A673 (cell line): ENCODE measurements around the gene MSANTD2. TPM values are rescaled to one million over a fixed set of nuclear protein-coding genes. Genes with fewer than 3 reads are reported as not detected.

ENCODE experiments used
- BruUV-seq: library from RNA; stranded (reverse); fragments of 400-500 nt; replicated peaks from 2 replicates; lab custom pipeline; 2021; lab: Mats Ljungman, UMichigan
- CTCF ChIA-PET: fragments of 300-600 bp; sonication (Branson Sonifier 250); formaldehyde crosslinking; loops from one replicate; lab custom pipeline; 2022; ENCODE audit warnings: antibody characterized with exemption; lab: Charles Lee
- POLR2A ChIA-PET: fragments of 300-600 bp; sonication (Branson Sonifier 250); formaldehyde crosslinking; loops from one replicate; lab custom pipeline; 2022; ENCODE audit warnings: antibody characterized with exemption; ENCODE audit not compliant: low non-redundant PET; lab: Charles Lee
- DNase-seq: peaks from one replicate; pipeline ENCODE4 v3.0.0-alpha.2; 2015; ENCODE audit warnings: low spot score
- H3K27ac ChIP-seq: fragments of 200-600 bp; sonication (generic); 2 replicates; pipeline ENCODE4 v1.5.1; 2016; ENCODE audit warnings: mixed run types, low read depth, mild to moderate bottlenecking, mixed read lengths, antibody characterized with exemption, low read length; ENCODE audit not compliant: poor library complexity, severe bottlenecking
- H3K27me3 ChIP-seq: fragments of 200-600 bp; sonication (generic); replicated peaks from 2 replicates; pipeline ENCODE4 v1.6.1; 2017; ENCODE audit warnings: mixed run types, low read depth, mild to moderate bottlenecking, mixed read lengths, antibody characterized with exemption, low read length; ENCODE audit not compliant: insufficient read depth, poor library complexity
- H3K36me3 ChIP-seq: fragments of 200-600 bp; sonication (generic); 2 replicates; pipeline ENCODE4 v1.6.1; 2016; ENCODE audit warnings: mixed run types, mild to moderate bottlenecking, mixed read lengths, antibody characterized with exemption, low read length; ENCODE audit not compliant: insufficient read depth, poor library complexity, severe bottlenecking
- H3K4me1 ChIP-seq: fragments of 200-600 bp; sonication (generic); 2 replicates; pipeline ENCODE4 v1.6.1; 2017; ENCODE audit warnings: mixed run types, mild to moderate bottlenecking, mixed read lengths, antibody characterized with exemption, low read length; ENCODE audit not compliant: insufficient read depth, poor library complexity, severe bottlenecking
- H3K4me3 ChIP-seq: fragments of 200-600 bp; sonication (generic); 2 replicates; pipeline ENCODE4 v1.5.1; 2016; ENCODE audit warnings: low read depth, mixed run types, mild to moderate bottlenecking, mixed read lengths, low read length; ENCODE audit not compliant: poor library complexity, severe bottlenecking
- H3K9me3 ChIP-seq: fragments of 200-600 bp; sonication (generic); 2 replicates; pipeline ENCODE4 v1.6.1; 2016; ENCODE audit warnings: mixed run types, low read depth, mild to moderate bottlenecking, mixed read lengths, antibody characterized with exemption, low read length; ENCODE audit not compliant: poor library complexity, severe bottlenecking
- CTCF ChIP-seq: fragments of 300-800, 200-600 bp; sonication (generic); conservative IDR thresholded peaks from 2 replicates; pipeline ENCODE4 v1.5.1; 2017; ENCODE audit warnings: low read depth, mild to moderate bottlenecking, antibody characterized with exemption, low read length, moderate library complexity, mixed read lengths
- EZH2 ChIP-seq: fragments of 200-600 bp; sonication (generic); IDR thresholded peaks from 2 replicates; pipeline ENCODE4 v1.6.1; 2017; ENCODE audit warnings: borderline replicate concordance, low read depth, mild to moderate bottlenecking, mixed read lengths, antibody characterized with exemption, low read length; ENCODE audit not compliant: poor library complexity, severe bottlenecking
- intact Hi-C: fragments of 100-400 bp; cut with micrococcal nuclease; formaldehyde crosslinking; loops from one replicate; pipeline ENCODE4 v1.10.0; 2022; ENCODE audit not compliant: unreplicated experiment
- total RNA-seq: library from RNA; stranded (reverse); gene quantifications from 2 replicates; pipeline ENCODE4 v1.2.3, GENCODE V29; 2021

The MSANTD2 gene
- total RNA-seq, 1 experiment from 2014 or later, result 33.3 TPM

- ChIA-PET CTCF (no interaction called here), POLR2A (no interaction called here)
- peaks cover 94% of the 10 kb centered on the region for H3K27me3 ChIP-seq
- H3K27ac ChIP-seq, result no peak overlapping the region
- peak overlapping the region; percentile 29 for H3K4me3 ChIP-seq
- TF ChIP-seq CTCF (no peak), EZH2 (no peak)
- H3K4me1 ChIP-seq, result peaks cover 29% of the 10 kb centered on the region
- no peaks in the 10 kb centered on the region for H3K9me3 ChIP-seq
- BruUV-seq, result no TSS peak
- intact Hi-C loops, result no loop called here
- H3K36me3 ChIP-seq, result no peaks in the 10 kb centered on the region
- no peak for DNase-seq
Observed at GRCh38 chr11:124843616-124843910, 43.4 kb upstream of the MSANTD2 start.

- no TSS peak for BruUV-seq
- POLR2A ChIA-PET, result interaction anchor here (0.7 kb wide), 1 partner anchor 768 kb away, joined by 8 read pairs; no protein-coding TSS in a partner anchor
- TF ChIP-seq CTCF, result no peak
- no peak for TF ChIP-seq EZH2
- peaks cover 91% of the 10 kb centered on the region for H3K27me3 ChIP-seq
- no peaks in the 10 kb centered on the region for H3K9me3 ChIP-seq
- DNase-seq, result no peak
- CTCF ChIA-PET, result no interaction called here
- no peaks in the 10 kb centered on the region for H3K36me3 ChIP-seq
- intact Hi-C loops, result no loop called here
- no peak overlapping the region for H3K4me3 ChIP-seq
- H3K27ac ChIP-seq, result no peak overlapping the region
- H3K4me1 ChIP-seq, result peaks cover 29% of the 10 kb centered on the region
Observed at GRCh38 chr11:124842305-124842704, 42.1 kb upstream of the MSANTD2 start.

GRCh38 chr11:124841840-124842239 is 41.6 kb upstream of the MSANTD2 start:
- BruUV-seq, result no TSS peak
- intact Hi-C loops, result no loop called here
- no peaks in the 10 kb centered on the region for H3K9me3 ChIP-seq
- no peak overlapping the region for H3K4me3 ChIP-seq
- CTCF ChIA-PET, result no interaction called here
- peaks cover 32% of the 10 kb centered on the region for H3K4me1 ChIP-seq
- POLR2A ChIA-PET, result no interaction called here
- no peak overlapping the region for H3K27ac ChIP-seq
- no peak for DNase-seq
- no peaks in the 10 kb centered on the region for H3K36me3 ChIP-seq
- H3K27me3 ChIP-seq, result peaks cover 86% of the 10 kb centered on the region
- TF ChIP-seq CTCF, result no peak
- TF ChIP-seq EZH2, result no peak

GRCh38 chr11:124841201-124841600 is 41.0 kb upstream of the MSANTD2 start:
- peaks cover 80% of the 10 kb centered on the region for H3K27me3 ChIP-seq
- CTCF ChIA-PET, result no interaction called here
- no peak overlapping the region for H3K4me3 ChIP-seq
- no peaks in the 10 kb centered on the region for H3K9me3 ChIP-seq
- H3K27ac ChIP-seq, result no peak overlapping the region
- BruUV-seq, result no TSS peak
- peaks cover 32% of the 10 kb centered on the region for H3K4me1 ChIP-seq
- H3K36me3 ChIP-seq, result no peaks in the 10 kb centered on the region
- DNase-seq, result no peak
- intact Hi-C loops, result no loop called here
- peak; percentile 57 for TF ChIP-seq EZH2
- TF ChIP-seq CTCF, result no peak
- POLR2A ChIA-PET, result no interaction called here
